SK-N-SH treated with all-trans-retinoic acid at 6 μM for 48 hours (cell line): ENCODE measurements around the gene THADA.

Source experiments
- ISL1 ChIP-seq: fragments of 250-450 bp; sonication (Bioruptor Pico); IDR thresholded peaks from 2 replicates; pipeline ENCODE4 v2.1.2; 2022; ENCODE audit warnings: mild to moderate bottlenecking, moderate library complexity
- PATZ1 ChIP-seq: fragments of 250-450 bp; sonication (Bioruptor Pico); IDR thresholded peaks from 2 replicates; pipeline ENCODE4 v1.8.0; 2020; ENCODE audit warnings: mild to moderate bottlenecking, moderate library complexity, borderline replicate concordance
- ZC3H10 ChIP-seq: fragments of 250-450 bp; sonication (Bioruptor Pico); IDR thresholded peaks from 2 replicates; pipeline ENCODE4 v1.5.1; 2021; ENCODE audit warnings: mild to moderate bottlenecking, moderate library complexity
- ZNF8 ChIP-seq: fragments of 450-650 bp; formaldehyde crosslinking; IDR thresholded peaks from 2 replicates; pipeline ENCODE4 v1.5.0; 2020; ENCODE audit warnings: mild to moderate bottlenecking, moderate library complexity

GRCh38 chr2:43556256-43556655 lies 39.6 kb downstream of the THADA start:
- no peak for TF ChIP-seq ZC3H10 (CRISPR knock-in tag)
- TF ChIP-seq ZNF8 (CRISPR knock-in tag), result no peak
- TF ChIP-seq ISL1 (CRISPR knock-in tag), result no peak
- no peak for TF ChIP-seq PATZ1 (CRISPR knock-in tag)
